Measurements from ENCODE around the gene SHC2.
"Not testable (repeated sequence)": the region's sequence is repeated elsewhere in the genome, so short reads cannot be mapped to it uniquely, and the experiment has no call there.

The SHC2 gene

DNA sequence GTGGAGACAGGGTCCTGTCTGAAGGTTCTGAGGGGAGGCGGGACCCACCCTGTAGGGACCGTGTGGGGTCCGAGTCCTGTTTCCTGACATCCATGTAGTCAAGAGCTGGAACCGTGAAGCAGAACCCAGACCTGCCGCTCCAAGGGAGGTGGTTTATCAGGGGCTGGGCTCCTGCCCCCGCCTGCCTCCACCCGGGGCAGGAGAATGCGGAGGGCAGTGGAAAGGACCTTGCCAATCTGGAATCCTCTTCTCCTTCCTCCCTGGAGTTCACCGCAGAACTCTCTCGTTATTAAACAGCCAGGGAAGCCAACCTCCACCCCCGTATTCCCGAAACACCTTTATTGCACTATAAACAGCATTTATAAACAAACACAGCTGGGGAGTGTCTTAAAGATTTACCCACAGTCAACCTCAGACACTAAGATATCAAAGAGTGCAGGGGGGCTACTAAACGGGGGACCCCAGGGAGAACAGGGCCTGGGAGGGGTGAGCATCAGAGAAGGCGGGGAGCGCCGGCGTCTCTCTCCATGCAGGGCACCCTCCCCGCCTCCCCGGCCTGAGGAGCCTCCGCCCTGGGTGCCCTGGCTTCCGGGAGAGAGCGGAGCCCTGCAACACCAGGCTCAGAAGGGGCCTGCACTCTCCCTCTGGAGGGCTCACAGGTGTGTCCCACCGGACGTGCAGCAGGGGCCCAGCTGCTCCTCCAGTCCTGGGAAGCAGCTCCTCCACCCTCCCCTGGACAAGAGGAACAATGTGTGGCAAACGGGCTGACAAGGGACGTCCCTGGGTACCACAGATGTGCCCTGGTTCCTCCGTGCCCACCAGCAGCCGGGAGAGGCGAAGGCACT is 55.5 kb downstream of the SHC2 start:
- no peak for DNase-seq

DNA sequence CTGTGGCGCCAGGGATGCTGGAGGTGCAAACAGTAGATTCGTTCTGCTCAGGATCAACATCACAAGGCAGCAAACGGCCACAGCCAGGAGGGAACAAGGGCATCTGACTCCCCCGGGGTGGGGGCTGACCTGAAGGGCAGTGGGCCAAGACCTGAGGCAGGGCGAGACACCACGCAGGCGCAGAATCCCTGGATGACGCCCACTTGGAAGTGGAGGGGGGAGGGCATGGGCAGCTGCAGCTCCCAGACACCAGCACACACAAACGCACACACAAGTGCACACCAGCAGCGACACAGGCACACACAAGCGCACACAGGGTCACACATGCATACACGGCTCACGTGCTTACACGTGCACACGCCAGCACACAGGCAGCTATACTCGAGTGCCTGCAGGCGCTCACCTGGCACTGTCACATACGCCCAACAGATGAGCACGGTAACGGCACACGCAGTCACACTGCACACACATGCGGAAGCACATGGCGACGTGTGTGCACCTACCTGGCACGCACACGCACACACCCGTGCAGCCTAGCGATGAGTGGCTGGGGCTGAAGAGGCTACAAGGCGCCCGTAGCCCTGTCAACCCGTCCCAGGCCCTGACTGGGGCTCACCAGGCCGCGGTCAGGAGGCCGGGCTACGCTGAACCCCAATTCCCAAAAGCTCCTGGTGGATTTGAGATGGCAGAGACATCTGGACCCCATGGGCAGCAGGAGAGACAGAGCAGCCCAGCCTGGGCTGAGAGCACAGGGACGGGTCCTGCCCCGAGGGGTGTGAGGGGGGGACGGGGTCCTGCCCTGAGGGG is 57.4 kb downstream of the SHC2 start:
- DNase-seq = no peak

DNA sequence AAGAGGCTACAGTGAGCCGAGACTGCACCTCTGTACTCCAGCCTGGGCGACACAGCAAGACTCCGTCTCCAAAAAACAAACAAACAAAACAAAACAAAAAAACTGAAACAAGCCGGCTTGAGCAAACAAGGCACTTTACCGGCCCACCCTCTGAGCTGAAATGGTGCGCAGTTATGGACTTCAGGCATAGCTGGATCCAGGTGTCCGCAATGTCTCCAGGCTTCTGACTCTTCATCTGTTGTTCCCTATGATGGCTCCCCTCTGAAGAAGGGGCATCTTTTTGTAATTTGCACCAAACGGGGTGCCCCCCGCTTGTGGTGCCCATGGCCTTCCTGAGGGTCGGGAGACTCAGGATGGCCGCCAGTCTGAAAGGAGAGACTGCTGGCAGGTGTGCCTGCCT is 58.0 kb downstream of the SHC2 start:
- no peak for DNase-seq

- no peak for DNase-seq
Observed at GRCh38 chr19:401866-402511, 58.8 kb downstream of the SHC2 start.

GRCh38 chr19:400976-401865 is 59.6 kb downstream of the SHC2 start:
- DNase-seq = no peak

DNA sequence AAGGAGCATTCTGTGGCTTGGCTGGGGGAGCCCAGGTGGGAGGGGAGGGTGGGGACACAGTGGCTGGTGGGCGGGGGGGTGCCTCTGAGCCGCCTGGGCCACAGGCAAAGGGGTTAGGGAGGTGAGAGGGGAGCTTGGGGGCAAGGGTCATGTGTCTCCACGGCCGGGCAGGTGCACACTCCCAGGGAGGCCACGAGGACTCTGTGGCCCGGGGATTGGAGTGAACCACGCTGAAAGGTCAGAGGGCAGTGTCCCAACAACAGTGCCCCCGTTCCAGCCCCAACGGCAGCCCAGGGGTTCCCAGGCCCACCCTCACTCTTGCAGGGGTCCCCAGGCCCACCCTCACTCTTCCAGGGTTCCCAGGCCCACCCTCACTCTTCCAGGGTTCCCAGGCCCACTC is 61.5 kb downstream of the SHC2 start:
- no peak for DNase-seq

DNA sequence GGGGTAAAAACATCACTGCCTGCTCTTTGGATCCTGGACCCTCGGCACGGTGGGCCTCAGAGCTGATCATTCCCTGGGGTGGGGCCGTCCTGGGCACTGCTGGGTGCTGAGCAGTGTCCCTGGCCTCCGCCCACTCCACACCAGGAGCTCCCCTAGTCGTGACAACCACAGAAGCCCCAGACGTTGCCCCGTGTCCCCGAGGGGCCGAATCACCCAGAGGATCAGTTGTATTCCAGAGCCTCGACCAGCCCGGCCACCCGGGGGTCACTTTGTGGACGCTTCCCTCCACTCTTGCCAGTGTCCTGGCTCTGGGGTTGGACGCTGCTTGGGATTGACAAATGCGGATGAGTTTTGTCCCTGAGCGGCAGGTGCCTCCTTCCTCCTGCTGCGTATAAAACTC is 62.1 kb downstream of the SHC2 start:
- no peak for DNase-seq

- DNase-seq = no peak
Observed at GRCh38 chr19:397941-398706, 62.7 kb downstream of the SHC2 start.

GRCh38 chr19:397321-397720 is 63.5 kb downstream of the SHC2 start:
- no peak for DNase-seq

DNA sequence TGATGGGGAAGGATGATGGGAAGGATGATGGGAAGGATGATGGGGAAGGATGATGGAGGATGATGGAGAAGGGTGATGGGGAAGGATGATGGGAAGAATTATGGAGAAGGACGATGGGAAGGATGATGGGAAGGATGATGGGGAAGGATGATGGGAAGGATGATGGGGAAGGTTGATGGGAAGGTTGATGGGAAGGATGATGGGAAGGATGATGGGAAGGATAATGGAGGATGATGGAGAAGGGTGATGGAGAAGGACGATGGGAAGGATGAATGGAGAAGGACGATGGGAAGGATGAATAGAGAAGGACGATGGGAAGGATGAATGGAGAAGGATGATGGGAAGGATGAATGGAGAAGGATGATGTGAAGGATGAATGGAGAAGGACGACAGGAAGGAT is 65.4 kb downstream of the SHC2 start:
- DNase-seq = no peak

- not testable (repeated sequence) for DNase-seq
Observed at GRCh38 chr19:394857-395256, 66.0 kb downstream of the SHC2 start.

GRCh38 chr19:393560-393959 is 67.3 kb downstream of the SHC2 start:
- not testable (repeated sequence) for DNase-seq

DNA sequence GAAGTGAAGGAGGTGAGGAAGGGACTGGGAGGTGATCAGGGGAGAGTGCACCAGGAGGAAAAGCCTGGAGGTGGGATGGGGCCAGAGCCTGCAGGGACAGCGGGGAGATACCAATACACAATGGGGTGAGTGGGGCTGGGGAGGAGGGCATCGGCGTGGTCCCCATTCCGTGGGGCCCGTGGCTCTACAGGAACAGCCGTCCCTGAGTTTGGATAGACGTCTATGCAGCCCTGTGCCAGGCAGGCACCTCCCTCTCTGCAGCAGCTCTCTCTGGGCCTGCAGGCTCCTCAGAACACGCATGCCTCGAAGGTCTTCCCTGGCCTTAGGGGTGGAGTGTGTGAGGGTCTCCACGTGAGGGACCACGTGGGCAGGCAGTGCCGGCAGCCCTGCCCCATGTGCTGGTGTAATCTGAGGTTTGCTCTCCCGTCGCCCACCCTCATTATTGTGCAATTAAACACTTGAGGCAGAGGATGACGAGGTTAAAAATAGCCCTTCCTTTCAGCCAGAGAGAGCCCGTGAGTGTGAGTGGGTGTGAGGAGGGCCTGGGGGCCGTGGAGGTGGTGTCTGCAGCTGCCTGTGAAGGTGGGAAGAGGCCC is 68.4 kb downstream of the SHC2 start:
- no peak for DNase-seq

GRCh38 chr19:391726-392374 is 69.0 kb downstream of the SHC2 start:
- no peak for DNase-seq

- DNase-seq = no peak
Observed at GRCh38 chr19:391207-391557, 69.7 kb downstream of the SHC2 start.

DNA sequence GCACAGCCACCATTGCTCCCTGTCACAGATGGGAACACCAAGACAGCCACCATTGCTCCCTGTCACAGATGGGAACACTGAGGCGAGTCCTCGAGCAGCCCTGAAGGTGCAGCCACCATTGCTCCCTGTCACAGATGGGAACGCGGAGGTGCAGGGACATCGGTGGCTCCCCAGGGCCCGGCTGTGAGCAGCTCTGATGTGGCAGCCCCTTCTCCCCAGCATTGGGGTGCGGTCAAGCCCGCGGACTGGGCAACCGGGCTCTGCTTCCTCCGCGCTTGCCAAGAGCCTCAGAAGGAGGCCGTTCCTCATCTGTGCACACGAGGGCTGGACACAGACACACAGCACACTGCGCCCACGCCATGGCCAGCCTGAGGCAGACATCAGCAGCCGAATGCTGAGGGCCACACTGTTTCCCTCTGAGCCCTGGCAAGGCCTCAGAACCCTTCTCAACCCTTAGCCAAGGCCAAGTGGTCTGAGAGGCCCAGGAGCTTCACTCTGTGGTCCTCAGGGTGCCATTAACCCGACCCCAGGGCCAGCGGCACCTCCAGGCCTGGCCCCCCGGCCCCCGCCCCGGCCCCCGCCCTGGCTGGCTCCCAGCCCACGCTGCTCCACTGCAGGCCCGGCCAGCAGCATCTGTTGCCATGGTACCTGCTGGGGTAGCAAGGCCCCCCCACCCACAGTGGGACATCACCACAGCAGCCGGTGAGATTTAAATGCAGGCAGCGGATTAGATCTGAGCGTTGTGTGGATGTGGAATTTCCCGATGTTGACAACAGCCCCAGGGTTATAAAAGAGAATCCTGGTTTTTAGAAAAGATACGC is 70.2 kb downstream of the SHC2 start:
- DNase-seq = no peak

DNA sequence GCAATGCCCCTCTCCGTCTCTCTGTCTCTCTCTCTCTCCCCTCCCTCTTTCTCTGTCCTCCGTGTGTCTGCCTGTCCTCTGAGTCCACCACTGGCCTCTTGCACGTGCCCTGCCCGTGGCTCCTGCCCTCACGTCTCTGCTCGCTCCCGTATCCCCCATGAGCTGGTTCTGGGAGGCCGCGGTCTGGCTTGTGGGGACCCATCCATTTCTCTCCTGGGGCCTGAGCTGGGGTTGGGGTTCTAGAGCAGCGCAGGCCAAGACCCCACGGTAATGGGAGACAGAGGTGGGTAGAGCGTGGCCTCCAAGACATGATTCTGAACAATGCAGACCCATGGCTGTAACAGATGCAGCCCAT is 70.9 kb downstream of the SHC2 start:
- no peak for DNase-seq

- no peak for DNase-seq
Observed at GRCh38 chr19:389255-389934, 71.4 kb downstream of the SHC2 start.

DNA sequence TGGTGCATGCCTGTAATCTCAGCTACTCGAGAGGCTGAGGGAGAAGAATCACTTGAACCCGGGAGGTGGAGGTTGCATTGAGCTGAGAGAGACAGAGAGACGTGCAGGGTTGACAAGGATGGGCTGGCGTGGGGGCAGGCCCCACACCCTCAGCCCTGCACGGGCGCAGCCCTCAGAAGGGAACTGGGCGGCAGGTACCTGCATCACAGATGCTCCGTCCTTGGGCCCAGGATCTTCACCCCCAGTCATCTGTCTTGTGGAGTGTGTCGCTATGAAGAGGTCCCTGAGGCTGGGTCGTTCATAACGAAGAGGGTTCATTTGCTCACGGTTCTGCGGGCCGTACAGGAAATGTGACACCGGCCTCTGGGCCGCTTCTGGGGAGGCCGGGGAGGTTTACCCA is 72.1 kb downstream of the SHC2 start:
- no peak for DNase-seq

GRCh38 chr19:387777-388176 is 73.1 kb downstream of the SHC2 start:
- DNase-seq = no peak

All from stimulated activated CD4-positive, alpha-beta T cell treated with anti-CD3 and anti-CD28 coated beads, Interleukin-2, amount 100 ng/mL, for 24 hours (primary cell).